OCI-LY1 (cell line): Measurements from ENCODE around the gene WDR11.

Experiments used
- CTCF ChIP-seq: fragments of 200-600 bp; sonication (generic), shearing (Covaris generic); IDR thresholded peaks from 2 replicates; pipeline ENCODE4 v1.5.1; 2017; ENCODE audit warnings: mild to moderate bottlenecking, antibody characterized with exemption, low read length, moderate library complexity, mixed read lengths
- EZH2 ChIP-seq: fragments of 200-600 bp; sonication (generic), shearing (Covaris generic); IDR thresholded peaks from 2 replicates; pipeline ENCODE4 v1.8.0; 2017; ENCODE audit warnings: borderline replicate concordance, mixed run types, mild to moderate bottlenecking, antibody characterized with exemption, low read length, moderate library complexity, mixed read lengths

GRCh38 chr10:120931999-120932398, 80.8 kb downstream of the WDR11 start:
- no peak for TF ChIP-seq CTCF
- TF ChIP-seq EZH2 = no peak
